Measurements from ENCODE around the gene SHCBP1L. TPM values are rescaled to one million over a fixed set of nuclear protein-coding genes. Genes with fewer than 3 reads are reported as not detected.

SHCBP1L gene
- total RNA-seq, 2 donors from 2014 or later, result not detected

DNA sequence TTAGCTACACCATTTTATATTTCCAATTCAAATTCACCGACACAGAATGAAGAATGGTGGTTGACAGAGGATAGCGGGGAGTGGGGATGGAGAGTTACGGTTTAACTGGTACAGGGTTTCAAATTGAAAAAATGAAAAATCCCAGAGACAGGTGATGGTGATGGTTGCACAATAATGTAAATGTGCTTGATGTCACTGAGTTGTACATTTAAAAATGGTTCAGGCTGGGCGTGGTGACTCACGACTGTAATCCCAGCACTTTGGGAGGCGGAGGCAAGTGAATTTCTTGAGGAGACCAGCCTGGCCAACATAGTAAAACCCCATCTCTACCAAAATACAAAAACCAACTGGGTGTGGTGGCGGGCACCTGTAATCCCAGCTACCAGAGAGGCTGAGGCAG is 31.2 kb upstream of the SHCBP1L start:
- Histone ChIP-seq H3K4me1 (no peaks in the 10 kb centered on the region), H3K9ac (ENCODE audit: low read depth in 2 of 2, low read length in 2 of 2) (no peak overlapping the region), H3K9me3 (no peaks in the 10 kb centered on the region), H3K27me3 (no peaks in the 10 kb centered on the region), H3K4me3 (no peak overlapping the region), H3K27ac (no peak overlapping the region), H3K36me3 (no peaks in the 10 kb centered on the region)
- no peak for DNase-seq
- intact Hi-C loops (cut with DNase I), result no loop called here
- TF ChIP-seq, protein P1, sequence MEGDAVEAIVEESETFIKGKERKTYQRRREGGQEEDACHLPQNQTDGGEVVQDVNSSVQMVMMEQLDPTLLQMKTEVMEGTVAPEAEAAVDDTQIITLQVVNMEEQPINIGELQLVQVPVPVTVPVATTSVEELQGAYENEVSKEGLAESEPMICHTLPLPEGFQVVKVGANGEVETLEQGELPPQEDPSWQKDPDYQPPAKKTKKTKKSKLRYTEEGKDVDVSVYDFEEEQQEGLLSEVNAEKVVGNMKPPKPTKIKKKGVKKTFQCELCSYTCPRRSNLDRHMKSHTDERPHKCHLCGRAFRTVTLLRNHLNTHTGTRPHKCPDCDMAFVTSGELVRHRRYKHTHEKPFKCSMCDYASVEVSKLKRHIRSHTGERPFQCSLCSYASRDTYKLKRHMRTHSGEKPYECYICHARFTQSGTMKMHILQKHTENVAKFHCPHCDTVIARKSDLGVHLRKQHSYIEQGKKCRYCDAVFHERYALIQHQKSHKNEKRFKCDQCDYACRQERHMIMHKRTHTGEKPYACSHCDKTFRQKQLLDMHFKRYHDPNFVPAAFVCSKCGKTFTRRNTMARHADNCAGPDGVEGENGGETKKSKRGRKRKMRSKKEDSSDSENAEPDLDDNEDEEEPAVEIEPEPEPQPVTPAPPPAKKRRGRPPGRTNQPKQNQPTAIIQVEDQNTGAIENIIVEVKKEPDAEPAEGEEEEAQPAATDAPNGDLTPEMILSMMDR (IDR thresholded peaks at IDR 0.05), result no peak

DNA sequence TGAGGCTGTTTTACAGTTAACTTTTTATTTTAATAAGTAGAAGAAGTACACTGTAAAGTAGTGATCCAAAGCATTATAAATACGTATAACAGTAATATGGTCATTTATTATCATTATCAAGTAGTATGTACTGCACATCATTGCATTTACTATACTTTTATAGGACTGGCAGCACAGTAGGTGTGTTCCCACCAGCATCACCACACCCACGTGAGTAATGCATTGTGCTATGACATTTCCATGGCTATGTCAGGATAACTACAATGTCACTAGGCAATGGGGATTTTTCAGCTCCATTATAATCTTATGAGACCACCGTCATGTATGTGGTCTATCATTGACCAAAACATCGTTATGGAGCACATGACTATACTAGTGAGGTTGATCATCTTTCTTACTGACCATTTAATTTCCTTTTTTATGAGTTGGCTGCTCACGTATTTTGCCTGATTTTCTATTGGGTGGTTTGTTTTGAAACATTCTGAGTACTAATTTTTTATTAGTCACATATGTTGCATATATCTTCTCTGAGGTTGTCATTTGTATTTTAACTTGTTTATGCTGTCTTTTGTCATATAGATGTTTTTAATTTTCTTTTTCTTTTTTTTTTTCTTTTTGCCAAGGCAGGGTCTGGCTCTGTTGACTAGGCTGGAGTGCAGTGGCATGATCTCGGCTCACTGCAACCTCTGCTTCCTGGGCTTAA is 25.3 kb upstream of the SHCBP1L start:
- Histone ChIP-seq H3K4me3 (no peak overlapping the region), H3K9me3 (no peaks in the 10 kb centered on the region), H3K4me1 (no peaks in the 10 kb centered on the region), H3K9ac (ENCODE audit: low read depth in 2 of 2, low read length in 2 of 2) (no peak overlapping the region), H3K27me3 (no peaks in the 10 kb centered on the region), H3K36me3 (no peaks in the 10 kb centered on the region), H3K27ac (no peak overlapping the region)
- TF ChIP-seq, protein P1 (IDR thresholded peaks at IDR 0.05), result no peak
- DNase-seq, result no peak
- intact Hi-C loops (cut with DNase I), result no loop called here

DNA sequence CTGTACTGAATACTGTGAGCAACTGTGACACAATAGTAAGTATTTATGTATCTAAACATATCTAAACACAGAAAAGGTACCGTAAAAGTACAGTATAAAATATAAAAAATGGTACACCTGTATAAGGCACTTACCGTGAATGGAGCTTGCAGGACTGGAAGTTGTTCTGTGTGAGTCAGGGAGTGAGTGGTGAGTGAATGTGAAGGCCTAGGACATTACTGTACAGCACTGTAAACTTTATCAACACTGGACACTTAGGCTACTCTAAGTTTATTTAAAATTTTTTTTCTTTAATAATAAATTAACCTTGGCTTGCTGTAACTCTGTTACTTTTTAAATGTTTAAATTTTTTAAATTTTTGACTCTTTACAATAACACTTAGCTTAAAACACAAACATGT is 24.5 kb upstream of the SHCBP1L start:
- TF ChIP-seq, protein P1 (IDR thresholded peaks at IDR 0.05), result no peak
- no peak for DNase-seq
- H3K9ac ChIP-seq (ENCODE audit: low read depth in 2 of 2, low read length in 2 of 2), result no peak overlapping the region
- H3K9me3 ChIP-seq, result no peaks in the 10 kb centered on the region
- intact Hi-C loops (cut with DNase I), result no loop called here
- H3K4me3 ChIP-seq, result no peak overlapping the region
- H3K4me1 ChIP-seq, result no peaks in the 10 kb centered on the region
- no peaks in the 10 kb centered on the region for H3K27me3 ChIP-seq
- no peaks in the 10 kb centered on the region for H3K36me3 ChIP-seq
- no peak overlapping the region for H3K27ac ChIP-seq

DNA sequence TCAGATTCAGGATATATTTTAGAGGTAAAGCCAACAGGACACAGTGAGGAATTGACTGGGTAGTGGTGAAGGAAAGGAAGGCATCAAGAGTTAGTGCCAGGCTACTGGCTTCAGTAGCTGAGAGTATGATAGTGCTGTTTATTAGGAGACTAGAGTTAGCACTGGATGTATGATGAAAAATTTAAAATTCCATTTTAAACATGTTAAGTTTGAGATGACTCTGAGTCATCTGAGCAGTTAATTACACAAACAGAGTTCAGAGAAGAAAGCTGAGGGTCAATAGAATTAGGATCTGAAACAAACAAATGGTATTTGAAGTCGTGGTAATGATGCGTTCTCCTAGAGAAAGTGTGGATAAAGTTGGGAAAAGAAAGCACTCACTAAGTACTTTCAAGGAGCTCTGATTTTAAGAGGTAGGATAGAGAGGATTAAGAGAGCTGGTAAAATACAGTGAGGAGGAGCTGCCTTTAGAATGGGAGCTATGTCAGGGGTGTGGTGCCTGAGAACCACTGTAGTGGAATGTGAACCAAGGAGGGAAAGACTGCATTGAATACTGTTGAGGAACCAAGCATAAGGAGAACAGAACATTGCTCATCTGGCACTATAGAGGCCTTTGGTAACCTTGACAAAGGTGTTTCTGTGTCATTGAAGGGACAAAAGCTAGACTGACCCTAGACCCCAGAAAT is 21.7 kb upstream of the SHCBP1L start:
- DNase-seq, result no peak
- H3K27ac ChIP-seq, result no peak overlapping the region
- no peak overlapping the region for H3K9ac ChIP-seq (ENCODE audit: low read depth in 2 of 2, low read length in 2 of 2)
- no peaks in the 10 kb centered on the region for H3K9me3 ChIP-seq
- H3K36me3 ChIP-seq, result no peaks in the 10 kb centered on the region
- TF ChIP-seq, protein P1 (IDR thresholded peaks at IDR 0.05), result no peak
- H3K4me3 ChIP-seq, result no peak overlapping the region
- H3K27me3 ChIP-seq, result no peaks in the 10 kb centered on the region
- intact Hi-C loops (cut with DNase I), result no loop called here
- H3K4me1 ChIP-seq, result no peaks in the 10 kb centered on the region

DNA sequence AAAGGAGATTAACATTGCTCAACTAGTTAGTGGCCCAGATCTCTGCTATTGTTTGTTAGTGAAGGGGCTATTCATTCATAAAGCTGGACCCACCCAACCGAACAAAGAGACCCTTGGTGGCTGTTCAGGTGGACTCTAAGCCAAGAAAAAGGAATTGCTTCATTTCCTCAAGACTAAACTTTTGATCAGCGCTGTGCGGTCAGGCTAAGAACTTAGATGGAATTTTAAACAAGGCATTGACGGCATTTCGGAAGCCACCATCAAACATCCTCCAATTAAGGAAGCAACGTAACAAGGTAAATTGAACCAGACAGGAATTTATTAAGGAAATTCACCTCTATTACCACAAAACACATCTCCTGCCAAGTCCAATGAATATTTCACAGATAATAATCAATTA is 19.9 kb upstream of the SHCBP1L start:
- H3K4me1 ChIP-seq, result no peaks in the 10 kb centered on the region
- DNase-seq, result no peak
- TF ChIP-seq, protein P1 (IDR thresholded peaks at IDR 0.05), result no peak
- H3K9me3 ChIP-seq, result no peaks in the 10 kb centered on the region
- H3K27me3 ChIP-seq, result no peaks in the 10 kb centered on the region
- no peaks in the 10 kb centered on the region for H3K36me3 ChIP-seq
- no peak overlapping the region for H3K27ac ChIP-seq
- no peak overlapping the region for H3K9ac ChIP-seq (ENCODE audit: low read depth in 2 of 2, low read length in 2 of 2)
- no peak overlapping the region for H3K4me3 ChIP-seq
- intact Hi-C loops (cut with DNase I), result no loop called here
